ENCODE results near the gene UBA3. TPM values are rescaled to one million over a fixed set of nuclear protein-coding genes. Genes with fewer than 3 reads are reported as not detected.
A peak's percentile ranks its signal among the peaks of the same experiment; 100 is the strongest.

UBA3 gene
- total and polyA plus RNA-seq, 2 donors (not counting 3 experiments of a cell fraction or from before 2014, with no cell fraction given), result 39.4 to 84.6 TPM

DNA sequence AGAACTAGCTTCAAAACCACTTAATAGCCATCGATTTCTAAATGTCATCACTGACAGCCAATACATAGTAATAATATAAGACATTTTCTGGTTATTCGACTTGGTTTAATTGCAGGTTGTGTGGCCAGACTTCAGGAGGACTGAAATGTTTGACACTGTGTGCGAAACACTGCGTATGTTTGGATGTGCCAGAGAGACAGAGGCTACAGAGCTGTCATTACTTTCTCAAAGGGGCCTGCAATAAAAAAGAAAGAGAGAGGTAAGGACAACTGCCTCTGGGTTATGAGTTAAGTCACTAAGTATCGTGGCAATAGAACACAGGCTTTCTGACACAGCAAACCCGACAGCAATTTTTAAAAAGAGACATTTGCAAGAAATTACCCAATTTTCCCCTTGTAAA, 41.3 kb upstream of the UBA3 start:
- Histone ChIP-seq H3K9ac (replicated peaks; ENCODE audit: extremely low read depth, insufficient read depth, low read length) (no peak overlapping the region), H3K4me3 (replicated peaks in 1 of 3; ENCODE audit: insufficient read depth in 1 of 3, low read depth in 1 of 3, low read length in 3 of 3) (no peak overlapping the region), H3K27ac (ENCODE audit: insufficient read depth, low read depth, low read length) (no peak overlapping the region), H3K9me3 (replicated peaks; ENCODE audit: control insufficient read depth, insufficient read depth, low read length) (no peaks in the 10 kb centered on the region), H3K4me2 (ENCODE audit: insufficient read depth, low read length) (peak overlapping the region; percentile 73), H3K4me1 (ENCODE audit: control insufficient read depth, extremely low read depth, insufficient read depth, low read length) (peaks cover 20% of the 10 kb centered on the region), H3K9me1 (replicated peaks; ENCODE audit: control insufficient read depth, extremely low read depth, insufficient read depth, low read length) (no peaks in the 10 kb centered on the region), H3K36me3 (ENCODE audit: control insufficient read depth in 2 of 2, extremely low read depth in 1 of 2, insufficient read depth in 2 of 2, low read length in 2 of 2) (no peaks in the 10 kb centered on the region), H2AFZ (ENCODE audit: low read depth, low read length) (no peak overlapping the region), H3K79me2 (ENCODE audit: control insufficient read depth, insufficient read depth, low read length) (no peaks in the 10 kb centered on the region), H4K20me1 (replicated peaks; ENCODE audit: control insufficient read depth, extremely low read depth, insufficient read depth, low read length) (no peaks in the 10 kb centered on the region), H3K27me3 (ENCODE audit: control insufficient read depth in 2 of 2, insufficient read depth in 2 of 2, low read length in 2 of 2) (no peaks in the 10 kb centered on the region)
- no peak for DNase-seq (ENCODE audit: low read depth, low spot score)
- TF ChIP-seq EZH2 (IDR thresholded peaks at IDR 0.05; ENCODE audit: borderline replicate concordance, low read depth, low read length, severe bottlenecking), result no peak
- no peak for TF ChIP-seq FOS (IDR thresholded peaks at IDR 0.05; ENCODE audit: borderline replicate concordance, insufficient read depth, low read length)
- TF ChIP-seq, protein P1, sequence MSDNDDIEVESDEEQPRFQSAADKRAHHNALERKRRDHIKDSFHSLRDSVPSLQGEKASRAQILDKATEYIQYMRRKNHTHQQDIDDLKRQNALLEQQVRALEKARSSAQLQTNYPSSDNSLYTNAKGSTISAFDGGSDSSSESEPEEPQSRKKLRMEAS (IDR thresholded peaks at IDR 0.05; ENCODE audit: insufficient read depth, insufficient read length), result no peak
- no peak for TF ChIP-seq POLR2A (IDR thresholded peaks at IDR 0.05; ENCODE audit: low read depth, low read length)
- TF ChIP-seq GATA2 (IDR thresholded peaks at IDR 0.05; ENCODE audit: insufficient read depth, insufficient read length, low read depth, low read length), result no peak
- TF ChIP-seq POLR2AphosphoS5 (IDR thresholded peaks at IDR 0.05; ENCODE audit: insufficient read depth, low read depth, low read length), result no peak
- no peak for TF ChIP-seq JUN (IDR thresholded peaks at IDR 0.05; ENCODE audit: borderline replicate concordance, insufficient read depth, insufficient read length, low read depth)
- TF ChIP-seq MYC (IDR thresholded peaks at IDR 0.05; ENCODE audit: low read depth, low read length), result no peak
- TF ChIP-seq, protein P2, sequence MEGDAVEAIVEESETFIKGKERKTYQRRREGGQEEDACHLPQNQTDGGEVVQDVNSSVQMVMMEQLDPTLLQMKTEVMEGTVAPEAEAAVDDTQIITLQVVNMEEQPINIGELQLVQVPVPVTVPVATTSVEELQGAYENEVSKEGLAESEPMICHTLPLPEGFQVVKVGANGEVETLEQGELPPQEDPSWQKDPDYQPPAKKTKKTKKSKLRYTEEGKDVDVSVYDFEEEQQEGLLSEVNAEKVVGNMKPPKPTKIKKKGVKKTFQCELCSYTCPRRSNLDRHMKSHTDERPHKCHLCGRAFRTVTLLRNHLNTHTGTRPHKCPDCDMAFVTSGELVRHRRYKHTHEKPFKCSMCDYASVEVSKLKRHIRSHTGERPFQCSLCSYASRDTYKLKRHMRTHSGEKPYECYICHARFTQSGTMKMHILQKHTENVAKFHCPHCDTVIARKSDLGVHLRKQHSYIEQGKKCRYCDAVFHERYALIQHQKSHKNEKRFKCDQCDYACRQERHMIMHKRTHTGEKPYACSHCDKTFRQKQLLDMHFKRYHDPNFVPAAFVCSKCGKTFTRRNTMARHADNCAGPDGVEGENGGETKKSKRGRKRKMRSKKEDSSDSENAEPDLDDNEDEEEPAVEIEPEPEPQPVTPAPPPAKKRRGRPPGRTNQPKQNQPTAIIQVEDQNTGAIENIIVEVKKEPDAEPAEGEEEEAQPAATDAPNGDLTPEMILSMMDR (IDR thresholded peaks at IDR 0.05; ENCODE audit: extremely low read depth in 1 of 2, insufficient read depth in 1 of 2, low read depth in 1 of 2, low read length in 2 of 2), result no peak
- ChIA-PET CTCF (interaction anchor here (0.6 to 5.3 kb wide), 43 partner anchors 8 to 554 kb away, joined by 3 to 65 read pairs (median 5); partner anchors contain the start of genes FRMD4B and TMF1), POLR2A (no interaction called here)
- intact Hi-C loops (cut with micrococcal nuclease), result loop anchor here (1.0 kb wide), 3 partner anchors 185 to 550 kb away; no protein-coding TSS in a partner anchor
- no peak for FAIRE-seq
- dilution Hi-C loops (cut with MboI; ENCODE audit: extremely low pct_ligation_motif_present, low sequenced_read_pairs), result no loop called here
- no TSS peak for BruUV-seq (replicated peaks)

Measured in endothelial cell of umbilical vein (primary cell).